RKO (cell line): ENCODE results near the gene OPN1LW.
"Not testable (repeated sequence)": the region's sequence is repeated elsewhere in the genome, so short reads cannot be mapped to it uniquely, and the experiment has no call there.

Experiments
- DNase-seq: peaks from one replicate; pipeline ENCODE4 v3.0.0-alpha.2; 2016; ENCODE audit warnings: low spot score

The OPN1LW gene

DNA sequence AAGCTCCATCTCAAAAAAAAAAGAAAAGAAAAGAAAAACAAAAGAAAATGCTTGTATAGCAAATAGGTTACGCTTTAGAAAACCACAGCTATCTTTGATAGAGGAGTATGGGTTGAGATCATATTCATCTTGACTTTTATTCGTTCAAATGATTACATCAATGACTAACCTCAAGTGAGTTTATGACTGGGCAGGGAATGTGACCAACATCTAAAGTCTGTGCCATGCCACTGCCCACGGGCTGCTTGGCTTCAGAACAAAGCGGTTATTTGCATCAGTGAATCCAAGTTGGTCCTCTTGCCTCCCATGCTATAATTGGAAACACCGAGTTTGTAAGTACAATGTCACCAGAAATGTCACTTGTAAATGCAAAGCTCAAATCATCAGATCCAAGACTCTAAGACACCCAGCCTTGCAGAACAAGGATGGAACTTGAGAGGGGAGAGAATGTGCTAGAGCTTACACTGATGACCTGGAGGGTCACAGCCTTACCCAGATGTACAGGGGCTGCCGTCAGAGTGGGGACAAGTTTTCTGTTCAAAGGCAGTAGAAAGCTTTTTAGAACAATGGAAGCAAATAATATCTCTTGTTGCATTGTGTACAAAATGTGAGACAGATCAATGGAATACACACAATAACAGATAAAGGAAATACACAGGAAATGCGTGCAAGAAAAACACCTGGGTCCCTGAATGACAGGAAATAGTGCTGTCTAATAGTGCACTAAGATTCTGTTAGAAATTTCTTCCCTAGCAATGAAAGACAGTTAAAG, 8.4 kb upstream of the OPN1LW start:
- peak; percentile 4 for DNase-seq

DNA sequence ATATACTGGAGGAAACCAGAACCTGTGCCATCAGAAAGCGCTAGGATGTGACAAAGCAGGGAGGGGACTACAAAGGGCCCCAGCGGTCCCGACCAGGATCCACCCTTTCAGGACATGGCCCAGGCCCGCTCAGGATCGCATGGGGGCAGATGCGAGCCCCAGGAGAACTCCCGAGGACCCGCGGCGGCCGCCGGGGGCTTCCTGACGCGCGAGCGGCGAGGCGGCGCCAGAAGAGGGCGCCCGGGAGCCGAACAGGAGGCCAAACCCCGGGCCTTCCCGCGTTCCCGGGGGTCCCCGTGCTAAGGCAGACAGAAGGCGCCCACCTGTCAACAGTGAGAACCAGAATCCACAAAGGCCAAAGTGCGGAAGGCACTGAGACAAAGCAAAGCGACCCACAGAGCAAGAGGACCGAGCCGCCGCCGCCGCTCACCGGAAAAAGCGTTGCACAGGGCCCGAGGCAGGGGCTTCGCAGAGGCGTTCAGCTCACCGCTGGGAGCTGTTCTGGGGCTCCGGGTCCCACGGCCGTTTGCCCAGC, 7.3 kb upstream of the OPN1LW start:
- DNase-seq: peak; percentile 57

DNA sequence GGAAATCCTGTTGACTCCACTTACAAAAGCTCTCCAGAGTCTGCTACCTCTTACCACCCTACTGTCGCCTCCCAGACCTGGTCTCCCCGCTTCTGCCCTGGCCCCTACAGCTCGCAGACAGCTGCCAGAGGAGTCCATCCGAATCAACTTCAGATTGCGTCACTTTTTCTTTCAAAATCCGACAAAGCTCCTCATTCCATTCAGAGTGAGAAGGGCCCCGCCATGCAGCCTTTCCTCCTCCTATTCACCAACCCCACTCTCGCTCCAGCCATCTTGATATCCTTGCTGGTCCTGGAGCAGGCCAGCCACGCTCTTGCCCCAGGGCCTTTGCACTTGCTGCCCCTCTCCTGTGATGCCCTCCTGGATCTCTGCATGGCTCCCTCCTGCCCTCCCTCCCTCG, 5.2 kb upstream of the OPN1LW start:
- no peak for DNase-seq

DNA sequence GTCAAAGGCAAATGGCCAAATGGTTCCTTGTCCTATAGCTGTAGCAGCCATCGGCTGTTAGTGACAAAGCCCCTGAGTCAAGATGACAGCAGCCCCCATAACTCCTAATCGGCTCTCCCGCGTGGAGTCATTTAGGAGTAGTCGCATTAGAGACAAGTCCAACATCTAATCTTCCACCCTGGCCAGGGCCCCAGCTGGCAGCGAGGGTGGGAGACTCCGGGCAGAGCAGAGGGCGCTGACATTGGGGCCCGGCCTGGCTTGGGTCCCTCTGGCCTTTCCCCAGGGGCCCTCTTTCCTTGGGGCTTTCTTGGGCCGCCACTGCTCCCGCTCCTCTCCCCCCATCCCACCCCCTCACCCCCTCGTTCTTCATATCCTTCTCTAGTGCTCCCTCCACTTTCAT, 3.8 kb upstream of the OPN1LW start:
- no peak for DNase-seq

DNA sequence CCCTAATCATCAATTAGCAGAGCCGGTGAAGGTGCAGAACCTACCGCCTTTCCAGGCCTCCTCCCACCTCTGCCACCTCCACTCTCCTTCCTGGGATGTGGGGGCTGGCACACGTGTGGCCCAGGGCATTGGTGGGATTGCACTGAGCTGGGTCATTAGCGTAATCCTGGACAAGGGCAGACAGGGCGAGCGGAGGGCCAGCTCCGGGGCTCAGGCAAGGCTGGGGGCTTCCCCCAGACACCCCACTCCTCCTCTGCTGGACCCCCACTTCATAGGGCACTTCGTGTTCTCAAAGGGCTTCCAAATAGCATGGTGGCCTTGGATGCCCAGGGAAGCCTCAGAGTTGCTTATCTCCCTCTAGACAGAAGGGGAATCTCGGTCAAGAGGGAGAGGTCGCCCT, 3.3 kb upstream of the OPN1LW start:
- DNase-seq: no peak

DNA sequence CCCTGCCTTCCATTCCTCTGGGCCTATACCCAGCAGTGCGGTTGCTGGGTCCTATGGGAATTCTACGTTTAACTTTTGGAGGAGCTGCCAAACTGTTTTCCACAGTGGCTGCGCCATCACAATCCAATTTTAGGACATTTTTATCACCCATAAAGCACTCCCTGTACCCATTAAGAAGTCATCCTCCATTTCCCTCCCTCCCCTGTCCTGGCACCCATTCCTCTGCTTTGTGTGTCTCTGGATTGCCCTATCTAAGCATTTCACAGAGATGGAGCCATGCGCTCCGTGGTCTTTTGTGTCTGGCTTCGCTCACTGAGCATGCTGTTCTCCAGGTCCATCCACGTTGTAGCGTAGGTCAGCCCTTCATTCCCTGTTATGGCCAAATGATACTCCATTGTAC, 1.7 kb upstream of the OPN1LW start:
- DNase-seq: no peak

DNA sequence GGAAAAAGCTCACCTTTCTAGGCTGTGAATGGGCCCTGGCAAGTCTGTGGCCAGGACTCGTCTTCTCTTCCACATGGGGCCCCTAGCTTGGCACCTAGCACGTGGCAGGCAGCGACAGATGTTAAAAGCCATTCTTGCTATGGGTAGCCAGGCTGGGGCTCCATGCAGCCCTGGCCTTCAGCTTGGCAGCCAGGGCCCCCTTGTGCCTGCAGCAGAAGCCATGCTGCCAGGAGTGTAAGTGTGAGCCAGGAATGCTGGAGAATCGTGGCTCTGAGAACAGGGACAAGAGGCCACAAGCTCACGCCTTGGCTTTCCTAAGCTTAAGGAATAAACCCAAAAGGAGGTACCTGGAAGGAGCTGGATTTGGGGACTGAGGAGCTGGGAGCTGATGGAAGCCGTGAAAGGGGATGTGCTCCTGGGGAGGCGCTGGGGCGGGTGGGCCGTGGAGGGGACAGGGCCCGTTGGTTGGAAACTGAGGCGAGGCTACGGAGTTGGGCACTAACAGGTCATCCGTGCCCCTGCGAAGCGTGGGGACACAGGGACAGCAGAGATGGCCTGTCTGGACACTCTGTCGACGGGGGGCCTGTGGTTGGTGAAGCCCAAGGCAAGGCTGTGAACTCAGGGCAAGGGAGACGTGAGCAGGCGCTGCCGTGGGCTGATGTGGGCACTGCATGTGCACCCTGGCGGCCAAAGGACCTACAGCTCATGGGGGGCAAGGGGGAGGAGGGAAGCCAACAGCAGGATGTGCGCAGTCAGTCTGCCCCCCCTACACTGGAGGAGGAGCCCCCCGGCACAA, 895 bp upstream of the OPN1LW start:
- DNase-seq: no peak

DNA sequence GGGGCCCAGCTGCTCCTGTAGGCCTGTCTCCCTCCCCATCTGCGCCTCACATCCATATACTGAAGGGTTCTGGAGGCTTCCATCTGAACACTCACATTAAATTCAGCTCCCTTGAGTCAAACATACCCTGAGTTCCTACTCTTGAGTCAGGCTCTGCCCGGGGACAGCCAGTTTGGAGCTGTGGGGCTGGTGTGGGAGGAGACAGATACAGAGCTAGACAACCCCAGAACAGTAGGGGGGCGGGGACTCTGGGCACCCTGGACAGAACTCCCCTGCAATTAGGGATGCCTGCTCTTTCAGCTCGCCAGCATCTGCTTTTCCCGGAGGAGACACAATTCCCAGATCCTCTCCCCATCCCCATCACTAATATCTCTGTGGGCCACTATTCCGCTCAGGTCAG, 7.0 kb downstream of the OPN1LW start:
- DNase-seq: not testable (repeated sequence)

DNA sequence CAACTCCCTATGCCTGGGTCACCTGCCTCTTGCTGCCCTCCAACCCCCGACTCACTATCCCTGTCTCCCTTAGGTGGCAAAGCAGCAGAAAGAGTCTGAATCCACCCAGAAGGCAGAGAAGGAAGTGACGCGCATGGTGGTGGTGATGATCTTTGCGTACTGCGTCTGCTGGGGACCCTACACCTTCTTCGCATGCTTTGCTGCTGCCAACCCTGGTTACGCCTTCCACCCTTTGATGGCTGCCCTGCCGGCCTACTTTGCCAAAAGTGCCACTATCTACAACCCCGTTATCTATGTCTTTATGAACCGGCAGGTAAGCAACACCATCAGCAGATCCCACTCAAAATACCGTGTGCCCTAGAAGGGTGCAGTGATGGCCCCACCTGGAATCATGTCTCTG, 12.2 kb downstream of the OPN1LW start:
- DNase-seq: not testable (repeated sequence)

DNA sequence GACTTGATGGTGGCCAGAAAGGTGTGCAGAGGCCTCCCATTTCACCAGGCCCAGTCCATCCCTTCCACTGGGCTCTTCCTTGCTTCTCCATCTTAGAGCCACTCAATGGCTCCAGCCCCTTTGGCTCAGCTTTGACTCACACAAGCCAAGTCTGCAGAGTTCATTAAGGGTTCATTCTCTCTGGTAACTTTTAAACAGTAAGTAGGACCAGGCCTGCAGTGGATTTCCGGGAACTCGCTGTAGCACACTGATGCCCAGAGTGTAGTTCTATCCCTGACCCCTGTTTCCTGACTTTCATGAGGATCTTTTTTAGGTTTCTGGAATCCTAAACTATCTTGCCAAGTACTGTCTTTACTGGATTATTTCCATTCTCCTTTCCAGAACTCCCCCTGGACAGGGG, 13.2 kb downstream of the OPN1LW start:
- not testable (repeated sequence) for DNase-seq

DNA sequence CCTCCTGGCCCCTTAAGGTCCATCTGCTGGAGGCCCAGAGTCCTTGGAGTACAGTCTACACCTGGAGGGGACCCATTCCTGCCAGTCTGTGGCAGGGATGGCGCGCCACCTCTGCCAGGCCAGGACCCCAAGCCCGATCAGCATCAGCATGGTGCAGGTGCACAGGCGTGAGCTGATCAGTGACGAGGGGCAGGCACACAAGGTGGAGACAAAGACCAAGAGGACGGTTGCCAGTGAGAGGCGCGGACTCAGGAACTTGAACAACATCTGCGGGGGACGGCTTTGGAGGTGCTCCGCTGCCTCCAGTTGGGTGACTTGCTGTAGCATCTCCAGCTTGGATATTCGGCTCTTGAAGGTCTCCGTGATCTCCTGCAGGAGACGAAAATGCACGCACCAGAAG, 15.3 kb downstream of the OPN1LW start:
- DNase-seq: not testable (repeated sequence)

DNA sequence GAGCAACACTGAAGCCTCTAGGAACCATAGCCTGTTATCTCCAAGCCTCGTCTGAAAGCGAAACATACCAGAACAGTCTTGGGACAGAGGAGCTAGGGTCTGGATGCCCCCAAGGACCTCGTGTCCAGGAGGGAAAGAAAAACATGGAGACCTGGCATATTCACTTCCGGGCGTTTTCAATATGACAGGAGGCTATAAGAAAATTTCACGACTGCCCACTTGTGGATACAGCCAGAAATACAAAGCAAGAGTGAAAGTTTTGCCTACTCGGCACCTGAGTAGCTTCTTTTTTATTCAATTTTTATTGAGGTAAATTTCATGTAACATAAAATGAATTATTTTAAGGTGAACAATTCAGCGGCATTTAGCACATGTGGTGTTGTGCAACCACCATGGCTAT, 20.9 kb downstream of the OPN1LW start:
- not testable (repeated sequence) for DNase-seq

DNA sequence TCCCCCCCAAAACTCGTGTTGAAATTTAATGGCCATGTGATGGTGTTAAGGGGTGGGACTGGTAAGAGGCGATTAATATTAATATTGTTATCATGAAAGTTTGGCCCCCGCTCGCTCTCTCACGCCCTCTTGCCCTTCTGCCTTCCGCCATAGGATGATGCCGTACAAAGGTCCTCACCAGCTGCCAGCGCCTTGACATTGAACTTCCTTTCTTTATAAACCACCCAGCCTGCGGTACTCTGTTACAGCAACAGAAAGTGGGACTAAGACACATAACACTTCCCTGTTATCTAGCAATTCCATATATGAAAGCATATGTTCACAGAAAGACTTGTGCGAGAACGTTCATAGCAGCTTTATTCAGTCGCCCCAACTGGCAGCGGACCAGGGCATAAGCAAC, 24.3 kb downstream of the OPN1LW start:
- not testable (repeated sequence) for DNase-seq

DNA sequence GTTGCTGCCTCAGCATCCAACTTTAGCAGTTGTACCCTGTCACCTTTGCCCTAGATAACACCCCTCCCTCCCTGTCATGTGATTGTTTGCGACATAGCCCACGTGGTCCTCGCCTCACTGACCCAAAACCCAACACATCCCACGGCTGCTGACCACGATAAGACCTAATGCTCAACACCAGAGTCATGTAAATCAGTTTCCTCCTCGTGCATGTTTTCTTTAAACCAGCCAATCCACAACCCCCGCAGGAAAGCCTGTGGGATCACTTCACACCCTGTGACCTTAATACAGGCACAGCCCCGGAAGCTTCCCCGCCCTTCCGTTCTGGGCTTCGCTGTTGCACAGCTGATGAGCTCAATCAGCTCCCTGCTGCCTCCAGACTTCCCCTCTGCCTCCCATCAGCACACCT, 28.5 kb downstream of the OPN1LW start:
- DNase-seq: not testable (repeated sequence)

DNA sequence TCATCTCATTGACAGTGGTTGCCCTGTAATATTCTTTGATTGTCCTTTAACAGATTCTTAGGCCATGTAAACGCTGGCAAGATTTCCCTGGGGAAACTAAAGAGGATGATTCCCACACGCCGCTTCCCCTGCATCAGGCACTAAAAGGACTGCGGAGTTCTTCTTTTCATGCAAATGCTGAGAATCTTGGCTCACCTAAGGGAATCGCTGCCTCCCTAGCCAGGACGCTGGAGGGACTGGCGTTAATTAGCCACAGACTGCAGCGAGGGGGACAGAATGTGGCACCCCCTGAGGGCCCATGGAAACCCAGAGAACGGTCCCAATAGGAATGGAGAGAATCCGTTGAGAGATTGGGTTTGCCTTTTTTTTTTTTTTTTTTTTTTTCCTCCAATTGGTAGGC, 30.3 kb downstream of the OPN1LW start:
- DNase-seq: not testable (repeated sequence)

DNA sequence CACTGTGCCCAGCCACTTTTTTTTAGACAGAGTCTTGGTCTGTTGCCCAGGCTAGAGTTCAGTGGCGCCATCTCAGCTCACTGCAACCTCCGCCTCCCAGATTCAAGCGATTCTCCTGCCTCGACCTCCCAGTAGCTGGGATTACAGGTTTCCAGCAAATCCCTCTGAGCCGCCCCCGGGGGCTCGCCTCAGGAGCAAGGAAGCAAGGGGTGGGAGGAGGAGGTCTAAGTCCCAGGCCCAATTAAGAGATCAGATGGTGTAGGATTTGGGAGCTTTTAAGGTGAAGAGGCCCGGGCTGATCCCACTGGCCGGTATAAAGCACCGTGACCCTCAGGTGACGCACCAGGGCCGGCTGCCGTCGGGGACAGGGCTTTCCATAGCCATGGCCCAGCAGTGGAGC, 38.3 kb downstream of the OPN1LW start, which contains the start of gene OPN1MW:
Gene OPN1MW, plus strand, starts transcription at position 301 of the 400 bp plus-strand sequence. Its CDS starts 82 bp downstream, at position 383.
- DNase-seq: not testable (repeated sequence)

DNA sequence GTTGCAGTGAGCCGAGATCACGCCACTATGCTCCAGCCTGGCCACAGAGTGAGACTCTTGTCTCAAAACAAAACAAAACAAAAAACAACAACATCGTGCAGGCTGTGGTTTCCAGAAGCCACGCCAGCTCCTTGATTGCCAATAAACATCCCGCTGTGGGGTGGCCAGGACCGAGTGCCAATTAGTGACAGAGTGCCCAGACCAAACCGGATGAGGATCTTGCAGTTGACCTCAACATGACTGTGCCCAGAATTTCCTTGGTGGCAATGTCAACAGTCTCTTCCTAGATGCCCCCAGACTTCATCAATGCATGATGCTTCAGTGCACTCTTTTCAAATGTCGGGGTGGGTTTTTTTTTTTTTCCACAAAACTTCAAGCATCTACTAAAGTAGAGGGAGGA, 39.8 kb downstream of the OPN1LW start:
- DNase-seq: not testable (repeated sequence)

DNA sequence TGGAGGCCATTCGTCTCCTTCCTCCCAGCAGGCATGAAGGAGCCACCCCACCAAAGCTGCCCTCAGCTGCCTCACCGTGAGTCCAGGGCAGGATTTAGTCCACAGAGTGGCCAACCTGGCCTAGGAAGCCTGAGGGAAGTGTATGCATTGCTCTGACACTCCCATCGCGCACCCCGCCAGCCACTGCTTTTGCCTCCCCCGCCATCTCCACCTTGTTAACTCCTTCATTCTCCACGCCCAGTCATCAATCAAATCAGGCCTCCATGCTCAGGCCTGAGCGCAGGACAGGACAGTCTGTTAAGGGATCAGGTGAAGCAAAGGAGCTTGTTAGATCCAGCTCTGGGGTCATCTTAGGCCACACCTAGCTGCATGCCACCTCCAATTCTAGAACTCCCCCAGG, 48.8 kb downstream of the OPN1LW start:
- not testable (repeated sequence) for DNase-seq

DNA sequence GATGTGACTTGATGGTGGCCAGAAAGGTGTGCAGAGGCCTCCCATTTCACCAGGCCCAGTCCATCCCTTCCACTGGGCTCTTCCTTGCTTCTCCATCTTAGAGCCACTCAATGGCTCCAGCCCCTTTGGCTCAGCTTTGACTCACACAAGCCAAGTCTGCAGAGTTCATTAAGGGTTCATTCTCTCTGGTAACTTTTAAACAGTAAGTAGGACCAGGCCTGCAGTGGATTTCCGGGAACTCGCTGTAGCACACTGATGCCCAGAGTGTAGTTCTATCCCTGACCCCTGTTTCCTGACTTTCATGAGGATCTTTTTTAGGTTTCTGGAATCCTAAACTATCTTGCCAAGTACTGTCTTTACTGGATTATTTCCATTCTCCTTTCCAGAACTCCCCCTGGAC, 50.3 kb downstream of the OPN1LW start:
- not testable (repeated sequence) for DNase-seq

DNA sequence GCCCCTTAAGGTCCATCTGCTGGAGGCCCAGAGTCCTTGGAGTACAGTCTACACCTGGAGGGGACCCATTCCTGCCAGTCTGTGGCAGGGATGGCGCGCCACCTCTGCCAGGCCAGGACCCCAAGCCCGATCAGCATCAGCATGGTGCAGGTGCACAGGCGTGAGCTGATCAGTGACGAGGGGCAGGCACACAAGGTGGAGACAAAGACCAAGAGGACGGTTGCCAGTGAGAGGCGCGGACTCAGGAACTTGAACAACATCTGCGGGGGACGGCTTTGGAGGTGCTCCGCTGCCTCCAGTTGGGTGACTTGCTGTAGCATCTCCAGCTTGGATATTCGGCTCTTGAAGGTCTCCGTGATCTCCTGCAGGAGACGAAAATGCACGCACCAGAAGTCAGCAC, 52.4 kb downstream of the OPN1LW start:
- DNase-seq: not testable (repeated sequence)
